Measurements from ENCODE around the gene RFLNA. TPM values are rescaled to one million over a fixed set of nuclear protein-coding genes. Genes with fewer than 3 reads are reported as not detected.

Gene RFLNA
- total and polyA plus RNA-seq, 2 experiments from 2014 or later: 3.9 to 20.4 TPM

DNA sequence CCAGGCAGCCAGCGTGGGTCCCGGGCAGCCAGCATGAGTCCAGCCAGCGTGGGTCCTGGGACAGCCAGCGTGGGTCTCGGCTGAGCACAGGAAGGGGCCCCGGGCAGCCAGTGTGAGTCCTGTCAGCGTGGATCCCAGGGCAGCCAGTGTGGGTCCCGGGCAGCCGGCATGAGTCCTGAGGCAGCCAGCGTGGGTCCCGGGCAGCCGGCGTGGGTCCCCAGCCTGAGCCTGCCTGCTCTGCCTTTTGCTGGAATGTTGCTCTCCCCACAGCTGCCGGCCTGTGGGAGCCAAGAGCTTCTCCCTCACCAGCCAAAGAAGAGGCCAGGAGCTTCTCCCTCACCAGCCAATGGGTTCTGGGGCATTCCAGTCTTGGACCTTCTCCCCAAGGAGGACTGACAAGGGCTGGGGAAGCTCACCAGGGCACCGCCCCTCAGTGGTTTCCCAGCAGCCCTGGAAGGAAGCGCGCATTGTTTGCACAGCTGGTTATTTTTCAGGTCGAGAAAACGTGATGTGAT lies 15.0 kb upstream of the RFLNA start:
- peaks cover 2% of the 10 kb centered on the region; the same call in 1 of the 3 replicates for H3K36me3 Mint-ChIP-seq (ENCODE audit: low read depth)
- H3K4me3 Mint-ChIP-seq: no peak overlapping the region
- H3K27ac Mint-ChIP-seq: no peak overlapping the region
- no peaks in the 10 kb centered on the region for H3F3A ChIP-seq (replicated peaks; ENCODE audit: low read depth)
- H2AFZ ChIP-seq: 0 out of 2 replicates have a peak overlapping the region, but pooled peaks have one; percentile 23
- H3K4me3 ChIP-seq: no peak overlapping the region
- H4K20me1 ChIP-seq (replicated peaks; ENCODE audit: insufficient read depth): no peaks in the 10 kb centered on the region
- H3K36me3 ChIP-seq (ENCODE audit: insufficient read depth): 0 out of 2 replicates have a peak, but pooled peaks cover 5% of the 10 kb centered on the region
- no peak overlapping the region for H3K27ac ChIP-seq (ENCODE audit: low read depth)
- no peak overlapping the region for H3K4me2 ChIP-seq
- ATAC-seq: peak; percentile 55
- peaks cover 3% of the 10 kb centered on the region; the same call in 1 of the 2 replicates for H3K9me2 ChIP-seq (ENCODE audit: insufficient read depth)
- H3K79me2 ChIP-seq (replicated peaks; ENCODE audit: insufficient read depth): no peaks in the 10 kb centered on the region
- H3K27me3 Mint-ChIP-seq (ENCODE audit: insufficient read depth, low read depth, poor library complexity): peaks cover 4% of the 10 kb centered on the region
- DNase-seq (ENCODE audit: low spot score): no peak
- peaks cover 6% of the 10 kb centered on the region; the same call in 2 of the 3 replicates for H3K9me3 Mint-ChIP-seq
- H3K4me1 Mint-ChIP-seq: peaks cover 14% of the 10 kb centered on the region
- peaks cover 26% of the 10 kb centered on the region for H3K4me1 ChIP-seq (ENCODE audit: insufficient read depth)
- TF ChIP-seq ZNF462 (CRISPR knock-in tag; IDR thresholded peaks at IDR 0.05) (no peak), ZNF114 (CRISPR knock-in tag; IDR thresholded peaks at IDR 0.05) (no peak), ZNF331 (CRISPR knock-in tag; IDR thresholded peaks at IDR 0.05; ENCODE audit: low read depth) (no peak), NANOG (IDR thresholded peaks at IDR 0.05; ENCODE audit: borderline replicate concordance) (no peak)
- TF ChIP-seq, protein P1, sequence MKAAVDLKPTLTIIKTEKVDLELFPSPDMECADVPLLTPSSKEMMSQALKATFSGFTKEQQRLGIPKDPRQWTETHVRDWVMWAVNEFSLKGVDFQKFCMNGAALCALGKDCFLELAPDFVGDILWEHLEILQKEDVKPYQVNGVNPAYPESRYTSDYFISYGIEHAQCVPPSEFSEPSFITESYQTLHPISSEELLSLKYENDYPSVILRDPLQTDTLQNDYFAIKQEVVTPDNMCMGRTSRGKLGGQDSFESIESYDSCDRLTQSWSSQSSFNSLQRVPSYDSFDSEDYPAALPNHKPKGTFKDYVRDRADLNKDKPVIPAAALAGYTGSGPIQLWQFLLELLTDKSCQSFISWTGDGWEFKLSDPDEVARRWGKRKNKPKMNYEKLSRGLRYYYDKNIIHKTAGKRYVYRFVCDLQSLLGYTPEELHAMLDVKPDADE (IDR thresholded peaks at IDR 0.05): no peak
- H3K27me3 ChIP-seq (ENCODE audit: insufficient read depth): no peaks in the 10 kb centered on the region

All from GM23338 (cell line).